K562 (cell line): Measurements from ENCODE around the gene LMF2.

Experiments
- RBBP5 ChIP-seq: fragments of 200-600 bp; sonication (generic); IDR thresholded peaks from 2 replicates; pipeline ENCODE4 v1.6.1; 2012; ENCODE audit warnings: borderline replicate concordance, mild to moderate bottlenecking, low read length, control low read depth, inconsistent platforms; ENCODE audit not compliant: insufficient read depth, poor library complexity, severe bottlenecking
- TEAD4 ChIP-seq, 2 experiments: sonication (generic) in 1 of 2; formaldehyde crosslinking in 1 of 2; IDR thresholded peaks; 2 replicates each; pipeline versions ENCODE4 v1.6.1 to v1.8.0; 2012 to 2022; ENCODE audit warnings: borderline replicate concordance in 1 of 2, inconsistent platforms in 1 of 2, low read length in 1 of 2, mild to moderate bottlenecking in 1 of 2, missing genetic modification reagents in 1 of 2
- ZNF785 ChIP-seq: fragments of 250-450 bp; sonication (Bioruptor Pico); IDR thresholded peaks from 2 replicates; pipeline ENCODE4 v1.4.0; 2020; ENCODE audit warnings: mild to moderate bottlenecking
- ZNF830 ChIP-seq: fragments of 250-450 bp; sonication (Bioruptor Pico); IDR thresholded peaks from 2 replicates; pipeline ENCODE4 v1.5.0; 2021; ENCODE audit warnings: mild to moderate bottlenecking
- TF ChIP-seq, protein P1 (sequence below), 3 experiments: IDR thresholded peaks in 2 of 3; conservative IDR thresholded peaks in 1 of 3; 2 replicates each; pipeline ENCODE4 v1.5.1; 2011 to 2012; ENCODE audit warnings: low read length in 3 of 3, mild to moderate bottlenecking in 3 of 3, control low read depth in 2 of 3, improper control_type of control experiment in 1 of 3, inconsistent platforms in 1 of 3, low read depth in 1 of 3, mixed read lengths in 1 of 3, moderate library complexity in 1 of 3; ENCODE audit not compliant: insufficient read depth in 2 of 3

GRCh38 chr22:50526834-50527801 is 19.6 kb upstream of the LMF2 start:
- TF ChIP-seq ZNF830 (CRISPR knock-in tag): no peak
- no peak for TF ChIP-seq RBBP5
- no peak for TF ChIP-seq TEAD4 (IDR thresholded peaks at IDR 0.05; ENCODE audit: low read length)
- TF ChIP-seq TEAD4 (CRISPR knock-in tag; IDR thresholded peaks at IDR 0.05; ENCODE audit: borderline replicate concordance): no peak
- TF ChIP-seq, protein P1, sequence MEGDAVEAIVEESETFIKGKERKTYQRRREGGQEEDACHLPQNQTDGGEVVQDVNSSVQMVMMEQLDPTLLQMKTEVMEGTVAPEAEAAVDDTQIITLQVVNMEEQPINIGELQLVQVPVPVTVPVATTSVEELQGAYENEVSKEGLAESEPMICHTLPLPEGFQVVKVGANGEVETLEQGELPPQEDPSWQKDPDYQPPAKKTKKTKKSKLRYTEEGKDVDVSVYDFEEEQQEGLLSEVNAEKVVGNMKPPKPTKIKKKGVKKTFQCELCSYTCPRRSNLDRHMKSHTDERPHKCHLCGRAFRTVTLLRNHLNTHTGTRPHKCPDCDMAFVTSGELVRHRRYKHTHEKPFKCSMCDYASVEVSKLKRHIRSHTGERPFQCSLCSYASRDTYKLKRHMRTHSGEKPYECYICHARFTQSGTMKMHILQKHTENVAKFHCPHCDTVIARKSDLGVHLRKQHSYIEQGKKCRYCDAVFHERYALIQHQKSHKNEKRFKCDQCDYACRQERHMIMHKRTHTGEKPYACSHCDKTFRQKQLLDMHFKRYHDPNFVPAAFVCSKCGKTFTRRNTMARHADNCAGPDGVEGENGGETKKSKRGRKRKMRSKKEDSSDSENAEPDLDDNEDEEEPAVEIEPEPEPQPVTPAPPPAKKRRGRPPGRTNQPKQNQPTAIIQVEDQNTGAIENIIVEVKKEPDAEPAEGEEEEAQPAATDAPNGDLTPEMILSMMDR (IDR thresholded peaks at IDR 0.05 in 2 of 3, conservative IDR thresholded peaks at IDR 0.05 in 1 of 3; ENCODE audit: insufficient read depth in 2 of 3, low read depth in 1 of 3, low read length in 3 of 3): no peak
- TF ChIP-seq ZNF785 (CRISPR knock-in tag): no peak
